Measurements from ENCODE around the gene ATE1. TPM values are rescaled to one million over a fixed set of nuclear protein-coding genes. Genes with fewer than 3 reads are reported as not detected.
"Not testable (repeated sequence)": the region's sequence is repeated elsewhere in the genome, so short reads cannot be mapped to it uniquely, and the experiment has no call there.

The ATE1 gene
- total and polyA plus RNA-seq, 2 donors (not counting 3 experiments of a cell fraction or from before 2014, with no cell fraction given) = 8.7 to 27.1 TPM

DNA sequence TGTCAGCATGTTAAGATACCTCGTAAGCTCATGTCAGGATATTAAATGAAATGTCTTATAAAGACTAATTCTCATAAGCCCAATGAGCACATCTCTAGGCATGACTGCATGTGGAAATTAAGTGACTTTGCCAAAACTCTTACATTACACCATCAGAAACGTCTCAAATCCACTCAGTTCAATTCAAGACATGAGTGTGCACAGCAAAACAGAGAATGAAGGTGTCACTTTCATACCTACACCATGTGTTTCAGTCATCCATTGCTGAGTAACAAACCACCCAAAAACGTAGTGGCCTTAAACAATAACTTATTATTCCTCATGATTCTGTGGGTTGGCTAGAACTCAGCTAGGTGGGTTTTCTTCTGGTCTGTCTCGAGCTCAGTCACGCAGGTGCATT, 99.8 kb downstream of the ATE1 start:
- Histone ChIP-seq H2AFZ (ENCODE audit: low read depth, low read length) (no peak overlapping the region), H3K79me2 (ENCODE audit: control insufficient read depth, insufficient read depth, low read length) (no peaks in the 10 kb centered on the region), H3K9ac (replicated peaks; ENCODE audit: extremely low read depth, insufficient read depth, low read length) (no peak overlapping the region), H3K27me3 (ENCODE audit: control insufficient read depth in 2 of 2, insufficient read depth in 2 of 2, low read length in 2 of 2) (no peaks in the 10 kb centered on the region), H3K4me3 (replicated peaks in 1 of 3; ENCODE audit: insufficient read depth in 1 of 3, low read depth in 1 of 3, low read length in 3 of 3) (no peak overlapping the region), H4K20me1 (replicated peaks; ENCODE audit: control insufficient read depth, extremely low read depth, insufficient read depth, low read length) (no peaks in the 10 kb centered on the region), H3K27ac (ENCODE audit: insufficient read depth, low read depth, low read length) (no peak overlapping the region), H3K36me3 (ENCODE audit: control insufficient read depth in 2 of 2, extremely low read depth in 1 of 2, insufficient read depth in 2 of 2, low read length in 2 of 2) (no peaks in the 10 kb centered on the region), H3K9me3 (replicated peaks; ENCODE audit: control insufficient read depth, insufficient read depth, low read length) (no peaks in the 10 kb centered on the region), H3K4me1 (ENCODE audit: control insufficient read depth, extremely low read depth, insufficient read depth, low read length) (no peaks in the 10 kb centered on the region), H3K9me1 (replicated peaks; ENCODE audit: control insufficient read depth, extremely low read depth, insufficient read depth, low read length) (no peaks in the 10 kb centered on the region), H3K4me2 (ENCODE audit: insufficient read depth, low read length) (no peak overlapping the region)
- DNase-seq (ENCODE audit: low read depth, low spot score) (no peak), FAIRE-seq (no peak)
- intact Hi-C loops (cut with micrococcal nuclease) (no loop called here), dilution Hi-C loops (cut with MboI; ENCODE audit: extremely low pct_ligation_motif_present, low sequenced_read_pairs) (no loop called here)
- TF ChIP-seq POLR2AphosphoS5 (IDR thresholded peaks at IDR 0.05; ENCODE audit: insufficient read depth, low read depth, low read length) (no peak), MYC (IDR thresholded peaks at IDR 0.05; ENCODE audit: low read depth, low read length) (no peak), EZH2 (IDR thresholded peaks at IDR 0.05; ENCODE audit: borderline replicate concordance, low read depth, low read length, severe bottlenecking) (no peak), FOS (IDR thresholded peaks at IDR 0.05; ENCODE audit: borderline replicate concordance, insufficient read depth, low read length) (no peak), JUN (IDR thresholded peaks at IDR 0.05; ENCODE audit: borderline replicate concordance, insufficient read depth, insufficient read length, low read depth) (no peak)
- TF ChIP-seq, protein P1, sequence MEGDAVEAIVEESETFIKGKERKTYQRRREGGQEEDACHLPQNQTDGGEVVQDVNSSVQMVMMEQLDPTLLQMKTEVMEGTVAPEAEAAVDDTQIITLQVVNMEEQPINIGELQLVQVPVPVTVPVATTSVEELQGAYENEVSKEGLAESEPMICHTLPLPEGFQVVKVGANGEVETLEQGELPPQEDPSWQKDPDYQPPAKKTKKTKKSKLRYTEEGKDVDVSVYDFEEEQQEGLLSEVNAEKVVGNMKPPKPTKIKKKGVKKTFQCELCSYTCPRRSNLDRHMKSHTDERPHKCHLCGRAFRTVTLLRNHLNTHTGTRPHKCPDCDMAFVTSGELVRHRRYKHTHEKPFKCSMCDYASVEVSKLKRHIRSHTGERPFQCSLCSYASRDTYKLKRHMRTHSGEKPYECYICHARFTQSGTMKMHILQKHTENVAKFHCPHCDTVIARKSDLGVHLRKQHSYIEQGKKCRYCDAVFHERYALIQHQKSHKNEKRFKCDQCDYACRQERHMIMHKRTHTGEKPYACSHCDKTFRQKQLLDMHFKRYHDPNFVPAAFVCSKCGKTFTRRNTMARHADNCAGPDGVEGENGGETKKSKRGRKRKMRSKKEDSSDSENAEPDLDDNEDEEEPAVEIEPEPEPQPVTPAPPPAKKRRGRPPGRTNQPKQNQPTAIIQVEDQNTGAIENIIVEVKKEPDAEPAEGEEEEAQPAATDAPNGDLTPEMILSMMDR (IDR thresholded peaks at IDR 0.05; ENCODE audit: extremely low read depth in 1 of 2, insufficient read depth in 1 of 2, low read depth in 1 of 2, low read length in 2 of 2) = no peak
- TF ChIP-seq, protein P2, sequence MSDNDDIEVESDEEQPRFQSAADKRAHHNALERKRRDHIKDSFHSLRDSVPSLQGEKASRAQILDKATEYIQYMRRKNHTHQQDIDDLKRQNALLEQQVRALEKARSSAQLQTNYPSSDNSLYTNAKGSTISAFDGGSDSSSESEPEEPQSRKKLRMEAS (IDR thresholded peaks at IDR 0.05; ENCODE audit: insufficient read depth, insufficient read length) = no peak
- no TSS peak for BruUV-seq (replicated peaks)
- CTCF ChIA-PET = interaction anchor here (1.0 to 1.1 kb wide), 4 partner anchors 9 to 59 kb away, joined by 3 to 4 read pairs (median 4); no protein-coding TSS in a partner anchor
- POLR2A ChIA-PET = no interaction called here

DNA sequence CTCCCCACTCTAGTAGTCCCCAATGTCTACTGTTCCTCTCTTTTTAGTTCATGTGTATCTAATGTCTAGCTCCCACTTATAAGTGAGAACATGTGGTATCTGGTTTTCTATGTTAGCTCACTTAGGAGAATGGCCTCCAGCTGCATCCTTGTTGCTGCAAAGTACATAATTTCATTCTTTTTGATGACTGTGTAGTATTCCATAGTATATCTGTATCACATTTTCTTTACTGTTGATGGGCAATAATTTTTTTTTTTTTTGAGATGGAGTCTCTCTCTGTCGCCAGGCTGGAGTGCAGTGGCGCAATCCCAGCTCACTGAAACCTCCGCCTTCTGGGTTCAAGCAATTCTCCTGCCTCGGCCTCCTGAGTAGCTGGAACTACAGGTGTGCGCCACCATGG, 101.1 kb downstream of the ATE1 start:
- H3K9ac ChIP-seq (replicated peaks; ENCODE audit: extremely low read depth, insufficient read depth, low read length); H3K9me3 ChIP-seq (replicated peaks; ENCODE audit: control insufficient read depth, insufficient read depth, low read length); BruUV-seq (replicated peaks); intact Hi-C loops (cut with micrococcal nuclease); H3K9me1 ChIP-seq (replicated peaks; ENCODE audit: control insufficient read depth, extremely low read depth, insufficient read depth, low read length); FAIRE-seq; H3K36me3 ChIP-seq (ENCODE audit: control insufficient read depth in 2 of 2, extremely low read depth in 1 of 2, insufficient read depth in 2 of 2, low read length in 2 of 2); H3K4me1 ChIP-seq (ENCODE audit: control insufficient read depth, extremely low read depth, insufficient read depth, low read length); H4K20me1 ChIP-seq (replicated peaks; ENCODE audit: control insufficient read depth, extremely low read depth, insufficient read depth, low read length); H3K79me2 ChIP-seq (ENCODE audit: control insufficient read depth, insufficient read depth, low read length); H3K4me2 ChIP-seq (ENCODE audit: insufficient read depth, low read length); DNase-seq (ENCODE audit: low read depth, low spot score); H3K27ac ChIP-seq (ENCODE audit: insufficient read depth, low read depth, low read length); dilution Hi-C loops (cut with MboI; ENCODE audit: extremely low pct_ligation_motif_present, low sequenced_read_pairs); POLR2A ChIA-PET; H3K4me3 ChIP-seq (replicated peaks in 1 of 3; ENCODE audit: insufficient read depth in 1 of 3, low read depth in 1 of 3, low read length in 3 of 3); H3K27me3 ChIP-seq (ENCODE audit: control insufficient read depth in 2 of 2, insufficient read depth in 2 of 2, low read length in 2 of 2); H2AFZ ChIP-seq (ENCODE audit: low read depth, low read length): not testable (repeated sequence)
- CTCF ChIA-PET = interaction anchor here (1.1 to 1.2 kb wide), 3 partner anchors 8 to 22 kb away, joined by 4 read pairs; no protein-coding TSS in a partner anchor
